ENCODE results near the gene CCDC178.

GRCh38 chr18:33282142-33282541 is 158.4 kb downstream of the CCDC178 start:
- TF ChIP-seq, protein P1, sequence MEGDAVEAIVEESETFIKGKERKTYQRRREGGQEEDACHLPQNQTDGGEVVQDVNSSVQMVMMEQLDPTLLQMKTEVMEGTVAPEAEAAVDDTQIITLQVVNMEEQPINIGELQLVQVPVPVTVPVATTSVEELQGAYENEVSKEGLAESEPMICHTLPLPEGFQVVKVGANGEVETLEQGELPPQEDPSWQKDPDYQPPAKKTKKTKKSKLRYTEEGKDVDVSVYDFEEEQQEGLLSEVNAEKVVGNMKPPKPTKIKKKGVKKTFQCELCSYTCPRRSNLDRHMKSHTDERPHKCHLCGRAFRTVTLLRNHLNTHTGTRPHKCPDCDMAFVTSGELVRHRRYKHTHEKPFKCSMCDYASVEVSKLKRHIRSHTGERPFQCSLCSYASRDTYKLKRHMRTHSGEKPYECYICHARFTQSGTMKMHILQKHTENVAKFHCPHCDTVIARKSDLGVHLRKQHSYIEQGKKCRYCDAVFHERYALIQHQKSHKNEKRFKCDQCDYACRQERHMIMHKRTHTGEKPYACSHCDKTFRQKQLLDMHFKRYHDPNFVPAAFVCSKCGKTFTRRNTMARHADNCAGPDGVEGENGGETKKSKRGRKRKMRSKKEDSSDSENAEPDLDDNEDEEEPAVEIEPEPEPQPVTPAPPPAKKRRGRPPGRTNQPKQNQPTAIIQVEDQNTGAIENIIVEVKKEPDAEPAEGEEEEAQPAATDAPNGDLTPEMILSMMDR (conservative IDR thresholded peaks at IDR 0.05 in 1 of 2, IDR thresholded peaks at IDR 0.05 in 1 of 2; ENCODE audit: low read depth in 1 of 2, low read length in 2 of 2): no peak
- TF ChIP-seq EZH2 (IDR thresholded peaks at IDR 0.05; ENCODE audit: low read length, missing control alignments): no peak
